ENCODE measurements around the gene TANC1.

Gene TANC1

GRCh38 chr2:159063677-159064076, 95.2 kb downstream of the TANC1 start:
- no peak for DNase-seq (ENCODE audit: low read depth, low spot score)

- no peak for DNase-seq (ENCODE audit: low read depth, low spot score)
Measured at GRCh38 chr2:159064446-159065301, 96.2 kb downstream of the TANC1 start.

GRCh38 chr2:159065313-159065712, 96.9 kb downstream of the TANC1 start:
- DNase-seq (ENCODE audit: low read depth, low spot score), result no peak

GRCh38 chr2:159065891-159066290, 97.5 kb downstream of the TANC1 start:
- no peak for DNase-seq (ENCODE audit: low read depth, low spot score)

- no peak for DNase-seq (ENCODE audit: low read depth, low spot score)
Measured at GRCh38 chr2:159066541-159067156, 98.2 kb downstream of the TANC1 start.

- DNase-seq (ENCODE audit: low read depth, low spot score), result no peak
Measured at GRCh38 chr2:159067971-159068370, 99.5 kb downstream of the TANC1 start.

GRCh38 chr2:159069229-159069628, 100.8 kb downstream of the TANC1 start:
- DNase-seq (ENCODE audit: low read depth, low spot score), result no peak

- DNase-seq (ENCODE audit: low read depth, low spot score), result no peak
Measured at GRCh38 chr2:159070235-159070634, 101.8 kb downstream of the TANC1 start.

- DNase-seq (ENCODE audit: low read depth, low spot score), result no peak
Measured at GRCh38 chr2:159071190-159071915, 102.9 kb downstream of the TANC1 start.

- no peak for DNase-seq (ENCODE audit: low read depth, low spot score)
Measured at GRCh38 chr2:159072795-159073194, 104.4 kb downstream of the TANC1 start.

GRCh38 chr2:159073256-159073655, 104.8 kb downstream of the TANC1 start:
- DNase-seq (ENCODE audit: low read depth, low spot score), result no peak

- DNase-seq (ENCODE audit: low read depth, low spot score), result no peak
Measured at GRCh38 chr2:159074605-159075004, 106.2 kb downstream of the TANC1 start.

- no peak for DNase-seq (ENCODE audit: low read depth, low spot score)
Measured at GRCh38 chr2:159075727-159076126, 107.3 kb downstream of the TANC1 start.

GRCh38 chr2:159076241-159076640, 107.8 kb downstream of the TANC1 start:
- no peak for DNase-seq (ENCODE audit: low read depth, low spot score)

- DNase-seq (ENCODE audit: low read depth, low spot score), result no peak
Measured at GRCh38 chr2:159077869-159078268, 109.4 kb downstream of the TANC1 start.

- no peak for DNase-seq (ENCODE audit: low read depth, low spot score)
Measured at GRCh38 chr2:159078443-159078842, 110.0 kb downstream of the TANC1 start.

GRCh38 chr2:159080641-159081040, 112.2 kb downstream of the TANC1 start:
- DNase-seq (ENCODE audit: low read depth, low spot score), result no peak

GRCh38 chr2:159082119-159082518, 113.7 kb downstream of the TANC1 start:
- DNase-seq (ENCODE audit: low read depth, low spot score), result no peak

GRCh38 chr2:159084384-159085370, 116.2 kb downstream of the TANC1 start:
- DNase-seq (ENCODE audit: low read depth, low spot score), result no peak

- DNase-seq (ENCODE audit: low read depth, low spot score), result no peak
Measured at GRCh38 chr2:159086342-159086741, 117.9 kb downstream of the TANC1 start.

GRCh38 chr2:159086826-159087225, 118.4 kb downstream of the TANC1 start:
- no peak for DNase-seq (ENCODE audit: low read depth, low spot score)
